GM19193 (cell line): Measurements from ENCODE around the gene CYP3A5.

Source experiments
- POLR2A ChIP-seq: IDR thresholded peaks from 4 replicates; pipeline ENCODE4 v1.6.1; 2011; ENCODE audit not compliant: insufficient read depth, insufficient read length; ENCODE audit errors: extremely low read depth

CYP3A5 gene

GRCh38 chr7:99623091-99623693, 56.6 kb downstream of the CYP3A5 start:
- TF ChIP-seq POLR2A, result no peak

- TF ChIP-seq POLR2A, result no peak
Observed at GRCh38 chr7:99622596-99622995, 57.2 kb downstream of the CYP3A5 start.

- no peak for TF ChIP-seq POLR2A
Observed at GRCh38 chr7:99621271-99621670, 58.5 kb downstream of the CYP3A5 start.

DNA sequence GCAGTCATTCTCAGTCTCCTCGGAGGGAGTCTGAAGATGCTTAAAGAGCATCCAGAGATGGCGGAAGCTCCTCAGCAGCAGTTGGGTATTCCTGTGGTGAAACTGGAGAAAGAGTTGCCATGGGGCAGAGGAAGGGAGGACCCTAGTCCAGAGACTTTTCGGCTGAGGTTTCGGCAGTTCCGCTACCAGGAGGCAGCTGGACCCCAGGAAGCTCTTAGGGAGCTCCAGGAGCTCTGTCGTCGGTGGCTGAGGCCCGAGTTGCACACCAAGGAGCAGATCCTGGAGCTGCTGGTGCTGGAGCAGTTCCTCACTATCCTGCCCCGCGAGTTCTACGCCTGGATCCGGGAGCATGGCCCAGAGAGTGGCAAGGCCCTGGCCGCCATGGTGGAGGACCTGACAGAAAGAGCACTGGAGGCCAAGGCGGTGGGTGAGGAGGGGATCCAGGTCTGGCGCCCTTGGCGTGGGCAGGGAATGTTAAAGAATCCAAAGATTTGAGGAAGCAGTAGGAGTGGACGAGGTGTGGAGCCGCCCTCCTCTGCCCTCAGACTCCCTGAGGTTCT, 60.1 kb downstream of the CYP3A5 start:
- TF ChIP-seq POLR2A, result no peak

- TF ChIP-seq POLR2A, result no peak
Observed at GRCh38 chr7:99618726-99619125, 61.1 kb downstream of the CYP3A5 start.

- no peak for TF ChIP-seq POLR2A
Observed at GRCh38 chr7:99617192-99617781, 62.5 kb downstream of the CYP3A5 start.

GRCh38 chr7:99616359-99617191, 63.2 kb downstream of the CYP3A5 start, which contains the start of gene ZSCAN25:
Gene ZSCAN25, plus strand, starts transcription at chr7:99616946. Its CDS starts 2,661 bp downstream, at chr7:99619607.
- peak; percentile 94 for TF ChIP-seq POLR2A

DNA sequence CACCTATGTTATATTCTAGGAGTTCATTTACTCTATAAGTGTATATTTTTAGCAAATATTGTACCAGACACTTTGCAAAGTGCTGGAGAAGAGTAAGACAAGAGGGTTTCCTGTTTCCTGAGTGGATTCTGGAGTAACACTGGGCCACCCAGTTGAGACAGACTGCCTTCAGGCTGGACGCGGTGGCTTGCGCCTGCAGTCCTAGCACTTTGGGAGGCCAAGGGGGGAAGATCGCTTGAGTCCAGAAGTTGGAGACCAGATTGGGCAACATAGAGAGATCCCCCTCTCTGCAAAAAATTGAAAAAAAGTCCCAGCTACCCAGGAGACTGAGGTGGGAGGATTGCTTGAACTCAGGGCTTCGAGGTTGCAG, 63.8 kb downstream of the CYP3A5 start:
- no peak for TF ChIP-seq POLR2A

GRCh38 chr7:99614495-99614894, 65.3 kb downstream of the CYP3A5 start:
- TF ChIP-seq POLR2A, result no peak

- no peak for TF ChIP-seq POLR2A
Observed at GRCh38 chr7:99607548-99607947, 72.2 kb downstream of the CYP3A5 start.

- no peak for TF ChIP-seq POLR2A
Observed at GRCh38 chr7:99606531-99606930, 73.3 kb downstream of the CYP3A5 start.

GRCh38 chr7:99605527-99605926, 74.3 kb downstream of the CYP3A5 start:
- TF ChIP-seq POLR2A, result no peak

GRCh38 chr7:99601656-99602310, 78.0 kb downstream of the CYP3A5 start:
- TF ChIP-seq POLR2A, result no peak

- no peak for TF ChIP-seq POLR2A
Observed at GRCh38 chr7:99599836-99600235, 80.0 kb downstream of the CYP3A5 start.
